ENCODE results near the gene NPFFR2.

- TF ChIP-seq CTCF (conservative IDR thresholded peaks at IDR 0.05; ENCODE audit: low read length) (no peak), EZH2phosphoT487 (IDR thresholded peaks at IDR 0.05; ENCODE audit: borderline replicate concordance) (no peak)
Measured at GRCh38 chr4:72119946-72120345, 88.1 kb downstream of the NPFFR2 start.
